T-cell (primary cell): ENCODE measurements around the gene GLB1L3. TPM values are rescaled to one million over a fixed set of nuclear protein-coding genes. Genes with fewer than 3 reads are reported as not detected.
A peak's percentile ranks its signal among the peaks of the same experiment; 100 is the strongest.
"Not testable (repeated sequence)": the region's sequence is repeated elsewhere in the genome, so short reads cannot be mapped to it uniquely, and the experiment has no call there.

ENCODE experiments used
- ATAC-seq, 4 experiments: fragments of 200-7000 bp in 3 of 4; fragments of 150-1000 bp in 1 of 4; cut with Tn5 transposase; replicated peaks in 1 of 4; 1 replicate in 3 of 4; 2 replicates in 1 of 4; pipeline ENCODE4 v1.10.0; 2021; ENCODE audit warnings: moderate library complexity in 3 of 4, mild to moderate bottlenecking in 2 of 4, moderate number of reproducible peaks in 1 of 4
- CTCF ChIA-PET, 2 donors: fragments of 300-600 bp; sonication (Branson Sonifier 250); formaldehyde crosslinking; loops; one replicate each; lab custom pipeline; 2022; ENCODE audit warnings: antibody characterized with exemption in 2 of 2; lab: Charles Lee
- POLR2A ChIA-PET, 2 donors: fragments of 300-600 bp; sonication (Branson Sonifier 250); formaldehyde crosslinking; loops; one replicate each; lab custom pipeline; 2022; ENCODE audit warnings: antibody characterized with exemption in 2 of 2; lab: Charles Lee
- DNase-seq, 35 experiments: peaks; one replicate each; pipeline versions ENCODE4 v3.0.0 to v3.0.0-alpha.2; 2013 to 2023
- H3K27ac ChIP-seq: one replicate; pipeline ENCODE4 v1.5.1; 2013; ENCODE audit warnings: low read length
- H3K27me3 ChIP-seq, 2 experiments: replicated peaks in 1 of 2; 1 replicate in 1 of 2; 2 replicates in 1 of 2; pipeline versions ENCODE4 v1.6.1 to v1.7.0; 2013; ENCODE audit warnings: low read length in 1 of 2, mixed read lengths in 1 of 2; ENCODE audit not compliant: control insufficient read depth in 2 of 2, insufficient read depth in 2 of 2; ENCODE audit errors: extremely low read depth in 1 of 2
- H3K36me3 ChIP-seq, 2 donors: 1 replicate in 1 of 2; 2 replicates in 1 of 2; pipeline versions ENCODE4 v1.6.1 to v1.7.0; 2013; ENCODE audit warnings: low read length in 1 of 2; ENCODE audit not compliant: control insufficient read depth in 2 of 2, insufficient read depth in 1 of 2; ENCODE audit errors: extremely low read depth in 1 of 2
- H3K4me1 ChIP-seq, 2 experiments: 1 replicate in 1 of 2; 2 replicates in 1 of 2; pipeline versions ENCODE4 v1.6.1 to v1.7.0; 2013; ENCODE audit warnings: low read length in 2 of 2, mixed read lengths in 1 of 2; ENCODE audit not compliant: insufficient read depth in 2 of 2, control insufficient read depth in 1 of 2; ENCODE audit errors: extremely low read depth in 1 of 2
- H3K4me3 ChIP-seq, 2 donors: 1 replicate in 1 of 2; 2 replicates in 1 of 2; pipeline versions ENCODE4 v1.5.1 to v1.7.0; 2013; ENCODE audit warnings: mild to moderate bottlenecking in 2 of 2, low read length in 1 of 2, moderate library complexity in 1 of 2; ENCODE audit not compliant: control insufficient read depth in 1 of 2; ENCODE audit errors: extremely low read depth in 1 of 2
- H3K9me3 ChIP-seq: 2 replicates; pipeline ENCODE4 v1.7.0; 2013
- H3K27ac Mint-ChIP-seq, 2 donors: one replicate each; pipeline ENCODE4 v1.8.0; 2020 to 2021; ENCODE audit warnings: mild to moderate bottlenecking in 2 of 2, mixed read lengths in 2 of 2
- H3K27me3 Mint-ChIP-seq, 2 donors: one replicate each; pipeline ENCODE4 v1.8.0; 2021 to 2022; ENCODE audit warnings: mixed read lengths in 2 of 2
- H3K36me3 Mint-ChIP-seq: one replicate; pipeline ENCODE4 v1.8.0; 2021; ENCODE audit warnings: mixed read lengths
- H3K4me1 Mint-ChIP-seq, 3 donors: one replicate each; pipeline ENCODE4 v1.8.0; 2020 to 2022; ENCODE audit warnings: mixed read lengths in 3 of 3, mild to moderate bottlenecking in 1 of 3
- H3K4me3 Mint-ChIP-seq, 3 donors: one replicate each; pipeline ENCODE4 v1.8.0; 2020 to 2022; ENCODE audit warnings: mild to moderate bottlenecking in 3 of 3, mixed read lengths in 3 of 3, moderate library complexity in 3 of 3
- H3K9me3 Mint-ChIP-seq, 3 donors: one replicate each; pipeline ENCODE4 v1.8.0; 2020 to 2022; ENCODE audit warnings: mixed read lengths in 3 of 3
- WGBS: methylation state at CpG from one replicate; pipeline ENCODE4 v1.1.5; 2013; ENCODE audit warnings: missing lambda C conversion rate; ENCODE audit not compliant: insufficient coverage; 5-methylcytosine and 5-hydroxymethylcytosine counted together
- total RNA-seq, 35 experiments: library from RNA in 6 of 35; stranded (reverse) in 6 of 35; fragments of 120-200 nt in 1 of 35; gene quantifications; one replicate each; pipeline versions ENCODE4 v1.2.1 to v1.2.4 and lab custom pipeline; 2013 to 2026

The GLB1L3 gene
- total RNA-seq, 5 donors from 2014 or later (not counting 1 experiment from before 2014, with no cell fraction given): 1.3 to 2.8 (median 1.9) TPM

DNA sequence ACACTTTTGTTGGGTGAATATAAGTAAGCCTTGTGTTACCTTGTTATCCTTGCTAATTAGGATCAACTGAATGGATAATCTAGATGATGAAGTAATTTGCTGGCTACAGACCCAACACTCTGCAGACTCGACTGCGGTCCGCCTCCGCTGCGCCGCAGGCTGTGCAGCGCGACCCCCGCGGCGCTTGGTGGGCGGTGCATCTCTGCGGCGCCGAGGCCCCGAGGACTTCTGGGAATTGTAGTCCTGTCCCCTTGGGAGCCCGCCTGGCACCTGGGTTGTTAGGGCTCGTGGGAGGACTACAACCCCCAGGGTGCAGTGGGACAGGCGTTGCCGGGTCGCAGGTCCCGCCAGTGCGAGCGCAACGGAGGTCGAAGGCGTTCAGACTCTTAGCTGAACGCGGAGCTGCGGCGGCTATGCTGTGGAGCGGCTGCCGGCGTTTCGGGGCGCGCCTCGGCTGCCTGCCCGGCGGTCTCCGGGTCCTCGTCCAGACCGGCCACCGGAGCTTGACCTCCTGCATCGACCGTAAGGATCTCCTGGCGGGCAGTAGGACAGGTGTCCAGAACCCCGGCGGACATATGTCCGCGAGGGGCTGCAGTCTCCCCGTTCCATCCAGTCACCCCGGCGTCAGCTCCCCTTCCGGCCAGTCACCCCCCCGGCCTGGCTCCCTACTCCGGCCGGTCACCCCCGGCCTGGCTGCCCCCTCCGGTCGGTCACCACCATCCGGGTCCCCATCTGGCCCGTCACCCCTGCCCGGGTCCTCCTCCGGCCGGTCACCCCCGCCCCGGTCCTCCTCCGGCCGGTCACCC, 22.8 kb upstream of the GLB1L3 start, which contains the start of the genes ACAD8 and THYN1:
ACAD8 (plus strand) TSS at position 381 of the 806 bp plus-strand sequence; CDS start at position 414, 33 bp downstream.
THYN1 (minus strand) TSS at position 165 of the 806 bp plus-strand sequence. CDS start 470 bp downstream, outside the sequence.
- H3K4me3 Mint-ChIP-seq: peak within 1 kb of the TSS; percentile 89 to 99 (median 93)
- peak within 1 kb of the TSS; percentile 84 to 87 for H3K27ac Mint-ChIP-seq
- Histone ChIP-seq H3K36me3 (peaks cover 9 to 39% of the 10 kb centered on the region in 2 donors), H3K4me1 (peaks cover 16 to 17% of the 10 kb centered on the region in 2 experiments), H3K4me3 (peak within 1 kb of the TSS; percentile 79 to 98), H3K27ac (peak within 1 kb of the TSS; percentile 30), H3K27me3 (no peaks in the 10 kb centered on the region), H3K9me3 (no peaks in the 10 kb centered on the region)
- peaks cover 34 to 44% (median 39%) of the 10 kb centered on the region in 3 donors for H3K4me1 Mint-ChIP-seq
- ChIA-PET POLR2A (interaction anchor here in 1 of 2 donors (0.6 to 1.8 kb wide), 3 partner anchors 10 to 29 kb away, joined by 4 to 9 read pairs (median 7); partner anchors contain the start of genes NCAPD3 and VPS26B), CTCF (interaction anchor here in 1 of 2 donors (0.7 to 3.3 kb wide), 5 partner anchors 9 to 31 kb away, joined by 5 to 13 read pairs (median 6); partner anchors contain the start of genes GLB1L3 and VPS26B)
- no peaks in the 10 kb centered on the region for H3K9me3 Mint-ChIP-seq
- peaks cover 16% of the 10 kb centered on the region for H3K36me3 Mint-ChIP-seq
- DNase-seq: peak; percentile 86 to 98 (median 96)
- ATAC-seq: peak; percentile 99 to 100 (median 99)
- WGBS: under 1% methylated on average over 63 of the region's 70 CpGs
- no peaks in the 10 kb centered on the region for H3K27me3 Mint-ChIP-seq

DNA sequence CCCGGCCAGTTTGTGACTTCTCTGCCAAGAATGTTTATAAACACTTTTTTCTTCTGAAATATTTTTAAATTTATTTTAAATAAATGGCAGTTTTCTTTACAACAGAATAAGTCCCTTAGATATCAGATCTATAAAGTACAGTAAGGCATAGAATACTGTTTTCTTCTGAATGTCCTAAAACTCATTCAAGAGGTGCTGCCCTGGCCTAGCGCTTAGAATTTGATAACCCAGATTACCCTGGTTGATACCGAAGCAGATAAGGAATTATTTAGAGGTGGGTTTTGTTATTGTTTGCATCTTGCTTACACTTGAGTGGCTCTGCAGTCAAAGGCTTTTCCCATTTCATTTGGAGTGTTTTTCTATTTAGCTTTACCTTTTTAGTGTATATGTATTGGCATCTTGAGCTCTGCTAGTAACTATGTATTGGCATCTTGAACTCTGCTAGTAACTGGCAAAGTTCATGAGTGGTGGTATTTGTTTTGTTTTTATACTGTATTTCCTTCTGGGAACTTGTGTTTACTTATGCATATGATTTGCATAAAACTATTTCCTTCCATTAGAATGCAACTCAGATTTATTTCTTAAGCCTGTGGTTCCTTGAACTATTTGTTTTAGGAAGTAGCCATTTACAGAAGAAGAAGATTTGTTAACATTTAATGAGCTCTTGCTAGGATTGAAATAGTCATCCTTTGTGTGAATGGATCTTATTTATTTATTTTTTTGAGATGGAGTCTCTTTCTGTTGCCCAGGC, 21.6 kb upstream of the GLB1L3 start:
- Histone ChIP-seq H3K27me3 (no peaks in the 10 kb centered on the region), H3K9me3 (no peaks in the 10 kb centered on the region), H3K27ac (no peak overlapping the region), H3K36me3 (peaks cover 11 to 39% of the 10 kb centered on the region in 2 donors), H3K4me1 (peaks cover 16 to 17% of the 10 kb centered on the region in 2 experiments), H3K4me3 (no peak overlapping the region)
- H3K9me3 Mint-ChIP-seq: no peaks in the 10 kb centered on the region
- H3K4me1 Mint-ChIP-seq: peaks cover 36 to 44% (median 39%) of the 10 kb centered on the region in 3 donors
- POLR2A ChIA-PET: interaction anchor here (0.5 to 1.8 kb wide), 2 partner anchors 31 to 42 kb away, joined by 3 to 9 read pairs; partner anchors contain the start of genes NCAPD3 (in 1 of the 2) and VPS26B (in 1 of the 2)
- H3K27me3 Mint-ChIP-seq: no peaks in the 10 kb centered on the region
- no peak for ATAC-seq
- CTCF ChIA-PET: interaction anchor here (0.5 to 3.3 kb wide), 3 partner anchors 19 to 307 kb away, joined by 4 to 13 read pairs (median 7); partner anchors contain the start of gene VPS26B (in 1 of the 2)
- no peak for DNase-seq
- H3K27ac Mint-ChIP-seq: peak overlapping the region in 1 of 2 donors; percentile 76
- H3K36me3 Mint-ChIP-seq: peaks cover 16% of the 10 kb centered on the region
- peak overlapping the region; percentile 89 to 99 (median 93) for H3K4me3 Mint-ChIP-seq
- 57% methylated on average over 1 of the region's 3 CpGs for WGBS

DNA sequence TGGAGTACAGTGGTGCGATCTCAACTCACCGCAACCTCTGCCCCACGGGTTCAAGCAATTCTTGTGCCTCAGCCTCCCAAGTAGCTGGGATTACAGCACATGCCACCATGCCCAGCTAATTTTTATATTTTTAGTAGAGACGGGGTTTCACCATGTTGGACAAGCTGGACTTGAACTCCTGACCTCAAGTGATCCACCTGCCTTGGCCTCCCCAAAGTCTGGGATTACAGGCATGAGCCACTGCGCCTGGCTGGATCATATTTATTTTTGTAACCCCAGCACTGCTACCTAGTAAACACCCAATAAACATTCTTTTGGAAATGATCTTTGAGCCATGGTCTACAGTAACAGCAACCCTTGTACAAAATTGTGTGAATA, 21.0 kb upstream of the GLB1L3 start:
- H3K27ac ChIP-seq, H3K27me3 ChIP-seq, H3K9me3 Mint-ChIP-seq, H3K4me3 ChIP-seq, H3K27me3 Mint-ChIP-seq, ATAC-seq, DNase-seq, H3K9me3 ChIP-seq, H3K27ac Mint-ChIP-seq: not testable (repeated sequence)
- Mint-ChIP-seq H3K36me3 (peaks cover 21% of the 10 kb centered on the region), H3K4me1 (peaks cover 36 to 44% (median 39%) of the 10 kb centered on the region in 3 donors), H3K4me3 (peak overlapping the region in 1 of 3 donors; percentile 99)
- WGBS: 100% methylated on average over 2 of the region's 5 CpGs
- Histone ChIP-seq H3K36me3 (peaks cover 8 to 39% of the 10 kb centered on the region in 2 donors), H3K4me1 (peaks cover 16 to 17% of the 10 kb centered on the region in 2 experiments)
- CTCF ChIA-PET: interaction anchor here in 1 of 2 donors (1.7 to 3.3 kb wide), 2 partner anchors 19 to 30 kb away, joined by 7 to 13 read pairs; partner anchors contain the start of gene VPS26B
- POLR2A ChIA-PET: interaction anchor here (0.5 to 1.8 kb wide), 2 partner anchors 31 to 42 kb away, joined by 3 to 9 read pairs; partner anchors contain the start of genes NCAPD3 (in 1 of the 2) and VPS26B (in 1 of the 2)

DNA sequence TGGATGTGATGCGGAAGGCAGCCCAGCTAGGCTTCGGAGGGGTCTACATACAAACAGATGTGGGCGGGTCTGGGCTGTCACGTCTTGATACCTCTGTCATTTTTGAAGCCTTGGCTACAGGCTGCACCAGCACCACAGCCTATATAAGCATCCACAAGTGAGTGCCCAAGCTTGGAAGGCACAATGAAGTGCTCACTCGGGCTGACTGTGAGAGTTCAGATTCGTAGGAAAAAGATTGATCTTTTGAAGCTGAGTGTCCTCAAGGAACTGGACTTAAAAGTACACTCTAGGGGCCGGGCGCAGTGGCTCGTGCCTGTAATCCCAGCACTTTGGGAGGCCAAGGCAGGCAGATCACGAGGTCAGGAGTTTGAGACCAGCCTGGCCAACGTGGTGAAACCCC, 19.1 kb upstream of the GLB1L3 start:
- DNase-seq (no peak), ATAC-seq (no peak)
- Histone ChIP-seq H3K4me1 (peaks cover 9 to 12% of the 10 kb centered on the region in 2 experiments), H3K36me3 (peaks cover 5 to 41% of the 10 kb centered on the region in 2 donors), H3K9me3 (no peaks in the 10 kb centered on the region), H3K27ac (no peak overlapping the region), H3K27me3 (no peaks in the 10 kb centered on the region), H3K4me3 (no peak overlapping the region)
- Mint-ChIP-seq H3K27ac (no peak overlapping the region), H3K27me3 (no peaks in the 10 kb centered on the region), H3K4me3 (no peak overlapping the region), H3K36me3 (peaks cover 30% of the 10 kb centered on the region), H3K9me3 (no peaks in the 10 kb centered on the region), H3K4me1 (peaks cover 30 to 36% (median 31%) of the 10 kb centered on the region in 3 donors)
- ChIA-PET POLR2A (no interaction called here), CTCF (interaction anchor here in 1 of 2 donors (0.9 kb wide), 1 partner anchor 17 kb away, joined by 3 read pairs; no protein-coding TSS in a partner anchor)
- WGBS: 94% methylated on average over 9 of the region's 11 CpGs

DNA sequence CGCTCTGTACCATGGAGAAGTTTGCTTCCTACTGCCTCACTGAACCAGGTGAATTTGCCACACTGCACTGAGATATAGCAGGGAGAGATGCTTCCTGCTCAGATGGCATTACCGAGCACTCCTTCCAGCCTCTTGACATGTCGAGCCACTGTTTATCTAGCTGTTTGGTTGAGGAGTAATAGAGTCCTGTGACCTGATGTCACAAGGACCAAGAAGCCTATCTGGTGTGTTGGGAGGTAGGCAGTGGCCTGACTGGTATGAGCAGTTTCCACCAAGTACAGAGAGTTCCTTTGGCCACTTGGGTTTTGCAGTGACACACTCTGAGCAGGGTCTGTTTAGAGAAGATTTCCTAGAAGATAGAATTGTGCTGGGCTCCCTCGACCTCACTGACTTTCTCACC, 17.6 kb upstream of the GLB1L3 start:
- POLR2A ChIA-PET: no interaction called here
- H3K4me3 ChIP-seq: no peak overlapping the region
- peaks cover 19 to 22% (median 22%) of the 10 kb centered on the region in 3 donors for H3K4me1 Mint-ChIP-seq
- H3K27me3 ChIP-seq: no peaks in the 10 kb centered on the region
- H3K9me3 Mint-ChIP-seq: no peaks in the 10 kb centered on the region
- H3K36me3 ChIP-seq: peaks cover 5 to 55% of the 10 kb centered on the region in 2 donors
- no peak overlapping the region for H3K27ac Mint-ChIP-seq
- H3K4me1 ChIP-seq: peaks cover 0 to 4% of the 10 kb centered on the region in 2 experiments
- no peaks in the 10 kb centered on the region for H3K27me3 Mint-ChIP-seq
- WGBS: 100% methylated on average over 3 of the region's 4 CpGs
- DNase-seq: no peak
- no peak for ATAC-seq
- CTCF ChIA-PET: no interaction called here
- no peaks in the 10 kb centered on the region for H3K9me3 ChIP-seq
- no peak overlapping the region for H3K4me3 Mint-ChIP-seq
- H3K36me3 Mint-ChIP-seq: peaks cover 40% of the 10 kb centered on the region
- no peak overlapping the region for H3K27ac ChIP-seq
